Colon (tissue), 2 donors: ENCODE results near the gene FMC1.
"Not testable (repeated sequence)": the region's sequence is repeated elsewhere in the genome, so short reads cannot be mapped to it uniquely, and the experiment has no call there.

Source experiments
- FAIRE-seq: peaks from 2 replicates; lab custom pipeline; 2012; peaks lifted over from hg19 to GRCh38; lab: Jason Lieb, UNC
- donor health status: control.
- donor health status: control.

The FMC1 gene

GRCh38 chr7:139340808-139341057, 404 bp upstream of the FMC1 start:
- FAIRE-seq, result no peak

- no peak for FAIRE-seq
Observed at GRCh38 chr7:139341776-139342226, 664 bp downstream of the FMC1 start.

GRCh38 chr7:139345042-139345441, 3.9 kb downstream of the FMC1 start:
- no peak for FAIRE-seq

- FAIRE-seq, result no peak
Observed at GRCh38 chr7:139351027-139351426, 9.9 kb downstream of the FMC1 start.

- no peak for FAIRE-seq
Observed at GRCh38 chr7:139354729-139355128, 13.6 kb downstream of the FMC1 start.

GRCh38 chr7:139355320-139355719, 14.2 kb downstream of the FMC1 start:
- no peak for FAIRE-seq

GRCh38 chr7:139357729-139358506, 16.8 kb downstream of the FMC1 start:
- FAIRE-seq, result not testable (repeated sequence)

GRCh38 chr7:139358541-139359365, 17.6 kb downstream of the FMC1 start:
- FAIRE-seq, result no peak

GRCh38 chr7:139359366-139360209, 18.5 kb downstream of the FMC1 start, which contains the start of gene LUC7L2:
Gene LUC7L2, plus strand, starts transcription at chr7:139359894. Its CDS starts 368 bp downstream, at chr7:139360262.
- FAIRE-seq, result no peak

GRCh38 chr7:139360210-139360947, 19.2 kb downstream of the FMC1 start:
- FAIRE-seq, result no peak

GRCh38 chr7:139360948-139361307, 19.8 kb downstream of the FMC1 start:
- FAIRE-seq, result no peak

- no peak for FAIRE-seq
Observed at GRCh38 chr7:139361523-139361922, 20.4 kb downstream of the FMC1 start.

GRCh38 chr7:139362302-139362701, 21.2 kb downstream of the FMC1 start:
- FAIRE-seq, result no peak

GRCh38 chr7:139362981-139363380, 21.8 kb downstream of the FMC1 start:
- FAIRE-seq, result no peak

- no peak for FAIRE-seq
Observed at GRCh38 chr7:139365336-139365735, 24.2 kb downstream of the FMC1 start.

- FAIRE-seq, result no peak
Observed at GRCh38 chr7:139366400-139366799, 25.3 kb downstream of the FMC1 start.

GRCh38 chr7:139367438-139368155, 26.5 kb downstream of the FMC1 start:
- FAIRE-seq, result no peak

GRCh38 chr7:139370301-139370942, 29.3 kb downstream of the FMC1 start:
- no peak for FAIRE-seq

- no peak for FAIRE-seq
Observed at GRCh38 chr7:139370943-139371313, 29.8 kb downstream of the FMC1 start.

GRCh38 chr7:139374246-139374645, 33.1 kb downstream of the FMC1 start:
- FAIRE-seq, result no peak

GRCh38 chr7:139382439-139382838, 41.3 kb downstream of the FMC1 start:
- FAIRE-seq, result no peak
